ENCODE measurements around the gene WWC1.

The WWC1 gene

GRCh38 chr5:168365581-168366081 is 74.2 kb downstream of the WWC1 start:
- no peak for DNase-seq

- peak; percentile 58 for DNase-seq
Observed at GRCh38 chr5:168366116-168366515, 74.7 kb downstream of the WWC1 start.

DNA sequence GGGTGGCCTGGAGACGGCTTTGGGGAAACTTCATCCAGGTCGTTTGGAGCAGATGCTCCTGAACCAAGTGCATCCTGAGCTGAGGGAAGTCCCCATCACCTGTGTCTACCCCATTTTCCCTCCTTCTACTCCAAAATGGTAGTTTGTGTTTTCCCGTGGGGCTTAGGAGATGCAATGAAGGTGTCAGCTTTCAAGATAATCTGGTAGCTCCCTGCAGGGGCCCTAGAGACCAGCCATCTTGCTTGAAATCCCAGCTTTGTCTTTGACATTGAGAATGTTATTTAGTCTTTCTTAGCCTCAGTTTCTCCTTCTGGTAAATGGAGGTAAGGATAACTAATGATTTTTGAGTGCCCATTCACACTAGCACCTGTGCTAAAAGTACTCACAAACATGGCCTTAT is 77.4 kb downstream of the WWC1 start:
- DNase-seq = no peak

DNA sequence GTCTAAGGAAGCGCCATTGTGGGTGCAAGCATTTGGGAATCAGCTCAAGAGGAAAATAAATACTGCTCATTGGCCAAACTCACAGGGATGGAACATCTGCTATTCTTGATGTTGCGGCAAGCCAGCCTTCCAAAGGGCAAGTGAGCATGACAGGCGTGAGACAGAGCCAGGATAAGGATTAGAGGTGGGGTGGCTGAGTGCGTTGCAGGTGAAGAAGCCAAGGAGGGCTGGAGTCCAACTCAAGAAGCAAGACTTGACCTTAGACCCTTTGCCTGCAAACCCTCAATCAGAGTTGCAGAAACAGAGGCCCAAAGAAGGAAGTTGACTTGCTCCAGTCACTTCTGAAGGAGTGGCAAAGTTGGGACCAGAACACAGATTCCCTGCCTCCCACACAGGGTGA is 79.4 kb downstream of the WWC1 start:
- DNase-seq = no peak

GRCh38 chr5:168372356-168372946 is 81.0 kb downstream of the WWC1 start:
- no peak for DNase-seq

- no peak for DNase-seq
Observed at GRCh38 chr5:168374532-168374931, 83.1 kb downstream of the WWC1 start.

- no peak for DNase-seq
Observed at GRCh38 chr5:168375214-168375613, 83.8 kb downstream of the WWC1 start.

- no peak for DNase-seq
Observed at GRCh38 chr5:168377525-168377924, 86.1 kb downstream of the WWC1 start.

GRCh38 chr5:168378741-168379140 is 87.3 kb downstream of the WWC1 start:
- DNase-seq = no peak

GRCh38 chr5:168382421-168382820 is 91.0 kb downstream of the WWC1 start:
- no peak for DNase-seq

DNA sequence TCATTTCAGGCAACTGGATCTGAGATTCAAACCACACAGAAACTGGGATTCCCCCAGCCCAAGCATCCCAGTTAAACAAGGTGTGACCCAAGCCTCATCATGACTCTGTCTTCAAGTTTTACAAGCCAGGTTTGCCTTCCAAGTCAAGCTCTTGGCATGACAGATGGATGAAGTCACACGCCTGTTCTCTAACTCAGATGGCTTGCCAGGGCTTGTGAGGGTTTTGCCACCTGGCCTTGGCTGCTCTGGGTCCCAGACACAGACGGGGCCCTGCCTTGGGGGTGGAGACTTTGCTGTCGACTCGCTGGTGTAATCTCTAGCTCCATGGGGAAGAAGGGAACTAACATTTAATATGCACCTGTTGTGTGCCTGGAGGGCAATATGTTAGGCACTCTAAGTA is 99.0 kb downstream of the WWC1 start:
- DNase-seq = no peak

DNA sequence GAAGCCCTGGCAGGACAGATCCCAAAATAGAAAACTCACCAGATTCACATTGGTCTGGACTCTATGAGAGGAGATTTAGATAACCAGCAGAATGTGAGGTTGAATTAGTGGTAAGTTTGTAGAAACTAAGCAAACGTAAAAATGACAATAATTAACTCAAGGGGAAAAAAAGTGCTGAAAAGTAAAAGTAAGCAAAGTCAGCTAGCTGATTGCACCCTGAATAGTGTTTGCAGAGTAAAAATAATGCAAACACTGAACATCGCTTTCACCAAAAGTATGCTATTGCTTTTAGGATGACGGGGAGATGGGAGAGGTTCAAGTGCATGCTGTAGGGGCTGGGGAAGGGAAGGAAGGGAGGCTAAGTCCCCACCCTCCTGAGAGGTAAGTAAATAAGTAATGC is 102.3 kb downstream of the WWC1 start:
- DNase-seq = no peak

- DNase-seq = no peak
Observed at GRCh38 chr5:168400429-168401220, 109.2 kb downstream of the WWC1 start.

- no peak for DNase-seq
Observed at GRCh38 chr5:168401226-168401625, 109.8 kb downstream of the WWC1 start.

- no peak for DNase-seq
Observed at GRCh38 chr5:168401880-168402279, 110.4 kb downstream of the WWC1 start.

DNA sequence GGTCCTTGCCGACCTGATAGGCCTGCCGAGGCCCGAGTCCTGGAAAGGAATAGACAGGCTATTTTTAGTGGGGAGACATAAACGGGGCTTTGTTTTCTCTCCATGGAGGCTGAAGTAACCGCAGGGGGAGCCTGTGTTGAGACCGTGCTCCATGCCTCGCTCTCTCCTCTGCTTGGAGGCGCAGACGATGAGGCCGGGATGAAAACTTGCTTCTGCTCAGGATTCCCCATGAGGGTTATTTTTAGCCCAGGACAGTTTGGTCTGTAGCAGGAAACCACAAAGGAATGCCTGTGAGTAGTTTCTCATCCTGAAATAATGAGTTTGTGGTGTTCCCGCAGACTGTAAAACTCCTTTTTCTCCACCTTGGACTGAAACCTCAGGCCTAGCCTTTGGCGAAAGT is 112.9 kb downstream of the WWC1 start:
- DNase-seq = peak; percentile 62

DNA sequence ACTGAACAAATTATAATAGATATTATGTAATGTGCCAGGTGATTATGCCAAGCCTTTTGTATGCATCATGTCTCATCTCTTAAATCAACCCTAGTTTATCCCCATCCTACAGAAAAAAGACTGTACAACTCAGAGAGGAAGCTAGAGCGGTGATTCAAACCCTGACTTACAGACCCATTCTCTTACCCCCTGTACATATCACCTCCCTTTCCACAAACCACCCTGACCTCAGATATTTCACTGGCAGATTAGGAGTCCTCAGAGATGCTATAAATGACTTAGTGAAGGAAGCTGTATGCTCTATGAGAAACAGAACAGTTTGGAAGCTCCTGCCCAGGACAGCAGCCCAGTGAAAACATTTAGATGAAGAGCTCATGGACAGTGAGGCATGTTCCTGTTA is 115.8 kb downstream of the WWC1 start:
- DNase-seq = no peak

DNA sequence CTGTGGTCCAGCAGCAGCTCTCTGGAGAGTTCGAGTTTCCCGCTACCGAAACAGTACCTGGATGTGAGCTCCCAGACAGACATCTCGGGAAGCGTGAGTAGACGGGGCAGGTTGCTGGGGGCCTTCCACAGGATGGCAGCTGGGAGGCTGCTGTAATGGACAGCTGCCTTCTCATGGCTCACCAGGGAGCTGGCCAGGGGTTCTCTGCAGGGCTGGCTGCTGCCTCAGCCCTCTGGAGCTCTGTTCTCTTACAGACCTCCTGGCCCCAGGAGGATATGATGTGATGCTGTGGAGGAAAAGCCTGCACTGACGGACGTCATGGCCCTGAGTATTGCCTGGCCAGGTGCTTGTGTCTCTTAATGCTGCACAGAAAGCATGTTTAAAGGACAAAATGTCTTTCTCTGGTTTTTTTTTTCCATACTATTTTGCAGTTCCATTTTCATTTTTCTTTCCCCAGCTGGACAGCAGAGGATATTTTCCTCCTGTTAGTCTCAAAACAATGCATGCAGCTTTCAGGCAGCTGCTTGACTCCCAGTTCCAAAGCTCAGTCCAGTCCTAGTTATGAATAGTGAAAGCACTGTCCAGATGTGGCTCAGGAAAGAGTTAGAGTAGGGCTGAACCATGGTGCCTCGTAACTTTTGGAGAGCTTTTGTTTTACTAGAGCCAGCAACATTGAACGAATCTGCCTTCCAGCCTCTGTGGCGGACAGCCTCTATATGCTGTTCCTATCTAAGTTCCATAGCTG is 117.3 kb downstream of the WWC1 start:
- no peak for DNase-seq

GRCh38 chr5:168409591-168410458 is 118.4 kb downstream of the WWC1 start:
- DNase-seq = no peak

DNA sequence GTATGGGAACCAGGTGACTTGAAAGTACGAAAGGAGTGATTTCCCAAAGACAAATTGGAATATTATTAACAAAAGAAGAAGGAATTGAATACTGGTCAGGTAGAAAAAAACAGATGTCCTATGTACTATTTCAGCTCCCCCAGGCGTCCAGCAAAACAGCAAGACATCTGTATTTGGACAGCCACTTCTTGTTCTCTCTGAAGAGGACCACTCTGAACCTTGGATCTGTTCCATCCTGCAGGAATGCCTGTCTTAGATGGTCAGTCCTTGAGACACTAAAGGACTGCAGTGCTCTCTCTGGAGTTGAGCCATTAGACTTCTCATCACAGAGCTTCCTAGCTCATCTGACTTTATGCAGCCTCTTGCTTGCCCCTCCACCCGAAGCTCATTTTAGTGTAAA is 120.4 kb downstream of the WWC1 start:
- no peak for DNase-seq

- no peak for DNase-seq
Observed at GRCh38 chr5:168413062-168413461, 121.6 kb downstream of the WWC1 start.

GRCh38 chr5:168413596-168413995 is 122.2 kb downstream of the WWC1 start:
- DNase-seq = no peak

GRCh38 chr5:168415401-168415800 is 124.0 kb downstream of the WWC1 start:
- DNase-seq = no peak

All from kidney glomerular epithelial cell (primary cell).